CD4-positive, alpha-beta T cell treated with Interleukin-6 at 100 ng/mL for 8 hours (primary cell): Measurements from ENCODE around the gene GAPDH.

Source experiments
- DNase-seq: peaks from one replicate; pipeline ENCODE4 v3.0.0-alpha.2; 2020; ENCODE audit warnings: mixed read lengths, low spot score

Gene GAPDH

GRCh38 chr12:6529291-6529737 lies 5.0 kb upstream of the GAPDH start:
- DNase-seq, result no peak

GRCh38 chr12:6530576-6531260 lies 3.6 kb upstream of the GAPDH start:
- no peak for DNase-seq

- DNase-seq, result peak; percentile 84
Measured at GRCh38 chr12:6532051-6532926, 2.0 kb upstream of the GAPDH start.

- no peak for DNase-seq
Measured at GRCh38 chr12:6532927-6533652, 1.2 kb upstream of the GAPDH start.

GRCh38 chr12:6533653-6533922 lies 729 bp upstream of the GAPDH start:
- DNase-seq, result no peak

- DNase-seq, result no peak
Measured at GRCh38 chr12:6534695-6534944, 303 bp downstream of the GAPDH start.

GRCh38 chr12:6534945-6535696 lies 804 bp downstream of the GAPDH start:
- DNase-seq, result peak; percentile 78

GRCh38 chr12:6535697-6535946 lies 1.3 kb downstream of the GAPDH start:
- no peak for DNase-seq

GRCh38 chr12:6535960-6536847 lies 1.9 kb downstream of the GAPDH start:
- no peak for DNase-seq

- no peak for DNase-seq
Measured at GRCh38 chr12:6536894-6537579, 2.7 kb downstream of the GAPDH start.

GRCh38 chr12:6537580-6538419 lies 3.5 kb downstream of the GAPDH start:
- peak; percentile 83 for DNase-seq

- no peak for DNase-seq
Measured at GRCh38 chr12:6538420-6539313, 4.3 kb downstream of the GAPDH start.

GRCh38 chr12:6539314-6539682 lies 5.0 kb downstream of the GAPDH start:
- DNase-seq, result no peak

GRCh38 chr12:6539707-6540134 lies 5.4 kb downstream of the GAPDH start:
- DNase-seq, result no peak

GRCh38 chr12:6540181-6540877 lies 6.0 kb downstream of the GAPDH start:
- DNase-seq, result peak; percentile 40

- DNase-seq, result no peak
Measured at GRCh38 chr12:6541371-6542165, 7.3 kb downstream of the GAPDH start.

GRCh38 chr12:6542209-6543009 lies 8.1 kb downstream of the GAPDH start:
- DNase-seq, result no peak
